H1 (cell line): ENCODE measurements around the gene AGAP1. TPM values are rescaled to one million over a fixed set of nuclear protein-coding genes. Genes with fewer than 3 reads are reported as not detected.

Experiments used
- CTCF ChIA-PET: fragments of 300-600 bp; sonication (Branson Sonifier 250); formaldehyde crosslinking; loops from one replicate; lab custom pipeline; 2021; ENCODE audit not compliant: partially characterized antibody; lab: Charles Lee
- POLR2A ChIA-PET: fragments of 300-600 bp; sonication (Branson Sonifier 250); formaldehyde crosslinking; loops from one replicate; lab custom pipeline; 2021; ENCODE audit warnings: inconsistent platforms; ENCODE audit not compliant: partially characterized antibody; lab: Charles Lee
- DNase-seq, 2 experiments: peaks; one replicate each; pipeline versions ENCODE4 v3.0.0 to v3.0.0-alpha.2; 2010 to 2022; ENCODE audit warnings: low spot score in 2 of 2, low read depth in 1 of 2, mixed read lengths in 1 of 2
- FAIRE-seq: peaks from 2 replicates; lab custom pipeline; 2011; peaks lifted over from hg19 to GRCh38; lab: Jason Lieb, UNC
- H2AFZ ChIP-seq: 2 replicates; pipeline ENCODE4 v1.8.1; 2012; ENCODE audit warnings: low read length, inconsistent platforms
- H2AK5ac ChIP-seq: 2 replicates; pipeline ENCODE4 v1.6.1; 2013; ENCODE audit warnings: low read depth, low read length
- H2BK120ac ChIP-seq: replicated peaks from 2 replicates; pipeline ENCODE3; 2013; ENCODE audit warnings: low read depth, low read length, inconsistent platforms
- H2BK12ac ChIP-seq: 2 replicates; pipeline ENCODE4 v1.6.1; 2013; ENCODE audit warnings: low read depth, low read length
- H2BK15ac ChIP-seq: 2 replicates; pipeline ENCODE4 v1.6.1; 2013; ENCODE audit warnings: low read length
- H2BK20ac ChIP-seq: 2 replicates; pipeline ENCODE4 v1.6.1; 2013; ENCODE audit warnings: low read length
- H2BK5ac ChIP-seq: 2 replicates; pipeline ENCODE4 v1.6.1; 2013; ENCODE audit warnings: low read depth, low read length
- H3K14ac ChIP-seq: 2 replicates; pipeline ENCODE4 v1.6.1; 2013; ENCODE audit warnings: inconsistent platforms; ENCODE audit not compliant: insufficient read length
- H3K18ac ChIP-seq: 2 replicates; pipeline ENCODE4 v1.6.1; 2013; ENCODE audit warnings: low read length; ENCODE audit errors: extremely low read depth
- H3K23ac ChIP-seq: 2 replicates; pipeline ENCODE4 v1.6.1; 2013; ENCODE audit warnings: inconsistent platforms; ENCODE audit not compliant: insufficient read length
- H3K23me2 ChIP-seq: 2 replicates; pipeline ENCODE4 v1.6.1; 2013; ENCODE audit warnings: low read depth, low read length
- H3K27ac ChIP-seq: 2 replicates; pipeline ENCODE4 v1.6.1; 2011; ENCODE audit warnings: low read depth, low read length, inconsistent platforms
- H3K27me3 ChIP-seq, 4 experiments: replicated peaks in 1 of 4; 1 replicate in 1 of 4; 2 replicates in 3 of 4; pipeline versions ENCODE4 v1.6.1 to v1.8.1; 2011 to 2013; ENCODE audit warnings: low read length in 3 of 4, mild to moderate bottlenecking in 3 of 4, inconsistent platforms in 2 of 4, mixed read lengths in 2 of 4, moderate library complexity in 1 of 4; ENCODE audit not compliant: control insufficient read depth in 3 of 4, insufficient read depth in 3 of 4; ENCODE audit errors: extremely low read depth in 1 of 4
- H3K36me3 ChIP-seq, 4 experiments: 2 replicates each; pipeline versions ENCODE4 v1.6.1 to v1.8.1; 2011 to 2013; ENCODE audit warnings: mild to moderate bottlenecking in 4 of 4, low read length in 3 of 4, moderate library complexity in 2 of 4, control low read depth in 1 of 4, inconsistent platforms in 1 of 4; ENCODE audit not compliant: insufficient read depth in 4 of 4, control insufficient read depth in 2 of 4
- H3K4ac ChIP-seq: replicated peaks from 2 replicates; pipeline ENCODE3; 2013; ENCODE audit warnings: low read length, low read depth, mixed read lengths, inconsistent platforms; ENCODE audit not compliant: insufficient read length
- H3K4me1 ChIP-seq, 4 experiments: replicated peaks in 1 of 4; 1 replicate in 1 of 4; 2 replicates in 3 of 4; pipeline versions ENCODE4 v1.6.1 to v1.8.1; 2011 to 2013; ENCODE audit warnings: low read length in 3 of 4, inconsistent platforms in 2 of 4, mixed read lengths in 1 of 4; ENCODE audit not compliant: insufficient read depth in 4 of 4, control insufficient read depth in 3 of 4
- H3K4me2 ChIP-seq, 2 experiments: 2 replicates each; pipeline versions ENCODE4 v1.6.1 to v1.8.1; 2011 to 2013; ENCODE audit warnings: low read depth in 2 of 2, low read length in 2 of 2, control low read depth in 1 of 2, inconsistent platforms in 1 of 2, mild to moderate bottlenecking in 1 of 2; ENCODE audit not compliant: insufficient read depth in 1 of 2
- H3K4me3 ChIP-seq, 4 experiments: fragments of 200-600, 300-600 bp in 1 of 4; sonication (generic), shearing (Covaris generic), sonication (Bioruptor Twin) in 1 of 4; 2 replicates each; pipeline versions ENCODE4 v1.5.1 to v1.8.1; 2011 to 2016; ENCODE audit warnings: low read length in 4 of 4, low read depth in 3 of 4, control low read depth in 2 of 4, inconsistent platforms in 2 of 4, mild to moderate bottlenecking in 2 of 4, mixed read lengths in 1 of 4, moderate library complexity in 1 of 4; ENCODE audit not compliant: insufficient read depth in 2 of 4; ENCODE audit errors: extremely low read depth in 1 of 4
- H3K56ac ChIP-seq: replicated peaks from 2 replicates; pipeline ENCODE3; 2013; ENCODE audit warnings: low read depth, mild to moderate bottlenecking, mixed read lengths, low read length, inconsistent platforms; ENCODE audit not compliant: insufficient read length
- H3K79me1 ChIP-seq: 2 replicates; pipeline ENCODE4 v1.6.1; 2013; ENCODE audit warnings: low read depth, low read length, control low read depth
- H3K79me2 ChIP-seq, 2 experiments: 2 replicates each; pipeline versions ENCODE4 v1.6.1 to v1.8.1; 2012 to 2013; ENCODE audit warnings: low read length in 2 of 2, mild to moderate bottlenecking in 2 of 2, inconsistent platforms in 1 of 2; ENCODE audit not compliant: insufficient read depth in 2 of 2, control insufficient read depth in 1 of 2
- H3K9ac ChIP-seq, 4 experiments: replicated peaks in 1 of 4; 1 replicate in 1 of 4; 2 replicates in 3 of 4; pipeline versions ENCODE4 v1.6.1 to v1.8.1; 2011 to 2013; ENCODE audit warnings: low read depth in 3 of 4, low read length in 3 of 4, control low read depth in 2 of 4, mild to moderate bottlenecking in 2 of 4, moderate library complexity in 2 of 4, inconsistent platforms in 1 of 4; ENCODE audit errors: extremely low read depth in 1 of 4
- H3K9me3 ChIP-seq, 2 experiments: 2 replicates each; pipeline versions ENCODE4 v1.6.1 to v1.8.1; 2012 to 2013; ENCODE audit warnings: mild to moderate bottlenecking in 2 of 2, moderate library complexity in 2 of 2, control low read depth in 1 of 2, inconsistent platforms in 1 of 2, low read depth in 1 of 2, low read length in 1 of 2, mixed read lengths in 1 of 2; ENCODE audit not compliant: insufficient read depth in 2 of 2
- H4K20me1 ChIP-seq, 2 experiments: replicated peaks in 1 of 2; 2 replicates each; pipeline versions ENCODE3 to v1.8.1; 2011 to 2013; ENCODE audit warnings: inconsistent platforms in 2 of 2, low read length in 2 of 2, mild to moderate bottlenecking in 1 of 2; ENCODE audit not compliant: insufficient read depth in 2 of 2, control insufficient read depth in 1 of 2
- H4K5ac ChIP-seq: 2 replicates; pipeline ENCODE4 v1.6.1; 2013; ENCODE audit warnings: low read length, low read depth, mixed read lengths, inconsistent platforms; ENCODE audit not compliant: insufficient read length
- H4K8ac ChIP-seq: 2 replicates; pipeline ENCODE4 v1.8.0; 2013; ENCODE audit warnings: mild to moderate bottlenecking, moderate library complexity, low read length, inconsistent platforms; ENCODE audit not compliant: insufficient read depth; ENCODE audit errors: extremely low read depth
- H4K91ac ChIP-seq: replicated peaks from 2 replicates; pipeline ENCODE3; 2013; ENCODE audit warnings: low read length, mixed read lengths, inconsistent platforms; ENCODE audit not compliant: insufficient read length
- BACH1 ChIP-seq: IDR thresholded peaks from 2 replicates; pipeline ENCODE4 v1.6.1; 2012; ENCODE audit warnings: low read length, improper control_type of control experiment
- JUN ChIP-seq: IDR thresholded peaks from 2 replicates; pipeline ENCODE4 v1.6.1; 2011; ENCODE audit warnings: low read depth, mild to moderate bottlenecking, improper control_type of control experiment, low read length
- SIX5 ChIP-seq: IDR thresholded peaks from 2 replicates; pipeline ENCODE4 v1.6.1; 2011; ENCODE audit warnings: mild to moderate bottlenecking, low read depth, low read length
- TAF7 ChIP-seq: optimal IDR thresholded peaks from 2 replicates; pipeline ENCODE3; 2011; ENCODE audit warnings: low read depth, mild to moderate bottlenecking, inconsistent platforms, low read length, moderate library complexity, borderline replicate concordance
- ZNF274 ChIP-seq: IDR thresholded peaks from 2 replicates; pipeline ENCODE4 v1.7.0; 2012; ENCODE audit warnings: low read length, borderline replicate concordance; ENCODE audit errors: extremely low read depth
- WGBS, 2 experiments: shearing (Covaris generic) in 1 of 2; methylation state at CpG; one replicate each; pipeline versions ENCODE4 v1.1.6 to v1.1.7; 2013 to 2015; ENCODE audit warnings: low lambda C conversion rate in 2 of 2, mixed read lengths in 2 of 2, inconsistent platforms in 1 of 2, low coverage in 1 of 2, missing lambda C conversion rate in 1 of 2; ENCODE audit not compliant: insufficient replicate concordance in 2 of 2, insufficient coverage in 1 of 2, insufficient read length in 1 of 2; ENCODE audit errors: extremely low coverage in 1 of 2, missing lambda C conversion rate in 1 of 2; 5-methylcytosine and 5-hydroxymethylcytosine counted together
- polyA plus RNA-seq, 7 experiments: library from polyadenylated mRNA; depleted of rRNA in 3 of 7; stranded (reverse) in 5 of 7; unstranded in 2 of 7; fragments of >200 nt in 5 of 7; fragments of 200-250 nt in 2 of 7; gene quantifications; 1 replicate in 5 of 7; 2 replicates in 1 of 7; 4 replicates in 1 of 7; pipeline versions ENCODE4 v1.2.1 to v1.2.3, GENCODE V29; 2011 to 2013; ENCODE audit warnings: missing spikeins in 2 of 7, mixed read lengths in 2 of 7
- total RNA-seq: library from RNA; stranded (reverse); fragmentation: NEBNext Ultra II Directional; extraction: Animal tissue kit (Norgen Biotek cat#: 25700); gene quantifications from 2 replicates; pipeline ENCODE4 v1.2.1, GENCODE V29; 2021
- TF ChIP-seq, protein P1 (sequence below): IDR thresholded peaks from 2 replicates; pipeline ENCODE4 v1.6.1; 2012; ENCODE audit warnings: low read length, inconsistent platforms
- TF ChIP-seq, protein P2 (sequence below): IDR thresholded peaks from 2 replicates; pipeline ENCODE4 v1.6.1; 2012; ENCODE audit warnings: inconsistent platforms

AGAP1 gene
- total and polyA plus RNA-seq, 2 of the 8 experiments (the other 6 are each of a cell fraction or from before 2014, with no cell fraction given), result 18.1 to 39.4 TPM

DNA sequence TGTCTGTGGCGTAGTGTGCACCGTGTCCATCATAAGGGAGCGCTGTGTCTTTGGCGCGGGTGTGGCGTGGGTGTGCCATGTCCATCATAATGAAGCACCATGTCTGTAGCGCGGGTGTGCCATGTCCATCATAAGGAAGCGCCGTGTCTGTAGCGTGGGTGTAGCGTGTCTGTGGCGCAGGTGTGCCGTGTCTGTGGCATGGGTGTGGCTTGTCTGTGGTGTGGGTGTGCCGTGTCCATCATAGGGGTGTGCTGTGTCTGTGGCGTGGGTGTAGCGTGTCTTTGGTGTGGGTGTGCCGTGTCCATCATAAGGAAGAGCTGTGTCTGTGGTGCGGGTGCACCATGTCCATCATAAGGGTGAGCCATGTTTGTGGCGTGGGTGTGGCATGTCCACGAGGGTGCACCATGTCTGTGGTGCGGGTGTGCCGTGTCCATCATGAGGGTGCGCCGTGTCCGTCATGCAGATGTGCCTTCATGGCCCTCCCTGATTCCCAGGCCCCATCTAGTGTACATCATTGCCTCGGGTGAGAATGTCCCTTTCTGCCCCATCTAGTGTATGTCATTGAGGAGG lies 399.4 kb downstream of the AGAP1 start:
- Histone ChIP-seq H4K91ac (no peak overlapping the region), H3K4me2 (no peak overlapping the region), H3K79me2 (no peaks in the 10 kb centered on the region), H3K4me3 (no peak overlapping the region), H2BK12ac (no peak overlapping the region), H3K23me2 (peaks cover 1% of the 10 kb centered on the region; the same call in 1 of the 2 replicates), H4K20me1 (peaks cover 0 to 6% of the 10 kb centered on the region in 2 experiments), H3K14ac (no peak overlapping the region), H3K27ac (no peak overlapping the region), H2AFZ (no peak overlapping the region), H3K79me1 (no peaks in the 10 kb centered on the region), H3K9me3 (no peaks in the 10 kb centered on the region), H2BK5ac (no peak overlapping the region), H2AK5ac (no peak overlapping the region), H3K4me1 (no peaks in the 10 kb centered on the region), H4K5ac (no peak overlapping the region), H3K18ac (no peak overlapping the region), H2BK20ac (no peak overlapping the region), H3K36me3 (no peaks in the 10 kb centered on the region; a peak in 1 of 8 replicates), H3K9ac (no peak overlapping the region), H4K8ac (no peak overlapping the region; the same call in 1 of the 2 replicates), H3K23ac (no peak overlapping the region), H2BK120ac (no peak overlapping the region), H3K56ac (no peak overlapping the region), H2BK15ac (no peak overlapping the region), H3K4ac (no peak overlapping the region), H3K27me3 (no peaks in the 10 kb centered on the region)
- POLR2A ChIA-PET, result no interaction called here
- no peak for DNase-seq
- 92% methylated on average over 27 of the region's 27 CpGs; no CpG with 5 or more reads in 1 of the 2 experiments for WGBS, 2 experiments
- CTCF ChIA-PET, result interaction anchor here (0.8 to 1.2 kb wide), 3 partner anchors 35 to 288 kb away, joined by 3 to 4 read pairs (median 3); no protein-coding TSS in a partner anchor
- TF ChIP-seq ZNF274 (no peak), JUN (no peak), TAF7 (no peak), BACH1 (no peak), SIX5 (no peak)
- TF ChIP-seq, protein P1, sequence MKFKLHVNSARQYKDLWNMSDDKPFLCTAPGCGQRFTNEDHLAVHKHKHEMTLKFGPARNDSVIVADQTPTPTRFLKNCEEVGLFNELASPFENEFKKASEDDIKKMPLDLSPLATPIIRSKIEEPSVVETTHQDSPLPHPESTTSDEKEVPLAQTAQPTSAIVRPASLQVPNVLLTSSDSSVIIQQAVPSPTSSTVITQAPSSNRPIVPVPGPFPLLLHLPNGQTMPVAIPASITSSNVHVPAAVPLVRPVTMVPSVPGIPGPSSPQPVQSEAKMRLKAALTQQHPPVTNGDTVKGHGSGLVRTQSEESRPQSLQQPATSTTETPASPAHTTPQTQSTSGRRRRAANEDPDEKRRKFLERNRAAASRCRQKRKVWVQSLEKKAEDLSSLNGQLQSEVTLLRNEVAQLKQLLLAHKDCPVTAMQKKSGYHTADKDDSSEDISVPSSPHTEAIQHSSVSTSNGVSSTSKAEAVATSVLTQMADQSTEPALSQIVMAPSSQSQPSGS, result no peak
- TF ChIP-seq, protein P2, sequence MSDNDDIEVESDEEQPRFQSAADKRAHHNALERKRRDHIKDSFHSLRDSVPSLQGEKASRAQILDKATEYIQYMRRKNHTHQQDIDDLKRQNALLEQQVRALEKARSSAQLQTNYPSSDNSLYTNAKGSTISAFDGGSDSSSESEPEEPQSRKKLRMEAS, result no peak
- FAIRE-seq, result no peak
